Measurements from ENCODE around the gene KHSRP.

DNA sequence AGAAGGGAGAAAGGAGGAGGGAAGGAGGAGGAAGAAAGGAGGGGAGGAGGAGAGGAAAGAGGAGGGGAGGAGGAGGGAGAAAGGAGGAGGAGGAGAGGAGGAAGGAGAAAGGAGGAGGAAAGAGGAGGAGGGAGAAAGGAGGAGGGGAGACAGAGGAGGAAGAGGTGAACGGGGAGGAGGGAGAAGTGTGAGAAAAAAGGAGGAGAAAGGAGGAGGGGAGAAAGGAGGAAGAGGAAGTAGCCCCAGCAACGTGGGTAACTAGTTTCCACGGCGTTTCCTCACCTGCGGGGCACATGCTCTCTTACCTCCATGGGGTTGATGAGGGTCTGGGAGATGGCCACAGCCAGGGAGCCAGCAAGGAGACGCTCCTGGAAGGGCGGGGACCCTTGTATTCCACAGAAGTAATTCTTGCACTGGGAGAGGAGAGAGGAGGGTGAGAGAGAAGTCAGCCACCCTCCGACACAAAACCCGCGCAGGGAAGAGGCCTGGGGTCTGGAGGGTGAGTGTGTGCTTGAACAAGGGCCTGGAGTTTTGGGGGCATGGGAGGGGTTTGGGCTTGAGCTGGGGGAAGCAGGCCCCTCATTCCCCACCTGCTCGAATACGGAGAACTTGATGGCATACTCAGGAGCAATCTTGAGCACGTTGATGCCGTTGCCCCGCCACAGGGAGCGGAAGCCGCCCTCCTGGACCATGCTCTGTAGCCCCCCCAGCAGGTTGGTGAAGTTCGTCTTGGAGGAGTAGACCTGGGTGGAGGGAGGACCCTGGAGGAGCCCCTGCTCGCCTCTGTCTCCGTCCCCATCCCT is 5.0 kb upstream of the KHSRP start:
- TF ChIP-seq, protein P1, sequence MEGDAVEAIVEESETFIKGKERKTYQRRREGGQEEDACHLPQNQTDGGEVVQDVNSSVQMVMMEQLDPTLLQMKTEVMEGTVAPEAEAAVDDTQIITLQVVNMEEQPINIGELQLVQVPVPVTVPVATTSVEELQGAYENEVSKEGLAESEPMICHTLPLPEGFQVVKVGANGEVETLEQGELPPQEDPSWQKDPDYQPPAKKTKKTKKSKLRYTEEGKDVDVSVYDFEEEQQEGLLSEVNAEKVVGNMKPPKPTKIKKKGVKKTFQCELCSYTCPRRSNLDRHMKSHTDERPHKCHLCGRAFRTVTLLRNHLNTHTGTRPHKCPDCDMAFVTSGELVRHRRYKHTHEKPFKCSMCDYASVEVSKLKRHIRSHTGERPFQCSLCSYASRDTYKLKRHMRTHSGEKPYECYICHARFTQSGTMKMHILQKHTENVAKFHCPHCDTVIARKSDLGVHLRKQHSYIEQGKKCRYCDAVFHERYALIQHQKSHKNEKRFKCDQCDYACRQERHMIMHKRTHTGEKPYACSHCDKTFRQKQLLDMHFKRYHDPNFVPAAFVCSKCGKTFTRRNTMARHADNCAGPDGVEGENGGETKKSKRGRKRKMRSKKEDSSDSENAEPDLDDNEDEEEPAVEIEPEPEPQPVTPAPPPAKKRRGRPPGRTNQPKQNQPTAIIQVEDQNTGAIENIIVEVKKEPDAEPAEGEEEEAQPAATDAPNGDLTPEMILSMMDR (IDR thresholded peaks at IDR 0.05) = no peak
- no peak for TF ChIP-seq ZFX (IDR thresholded peaks at IDR 0.05; ENCODE audit: borderline replicate concordance)
